Measurements from ENCODE around the gene MSANTD2. TPM values are rescaled to one million over a fixed set of nuclear protein-coding genes. Genes with fewer than 3 reads are reported as not detected.
A peak's percentile ranks its signal among the peaks of the same experiment; 100 is the strongest.

Gene MSANTD2
- total and polyA plus RNA-seq, 9 of the 15 experiments (the other 6 are each of a cell fraction or from before 2014, with no cell fraction given): 1.3 to 9.9 (median 5.3) TPM

- WGBS (ENCODE audit: insufficient coverage, low coverage, missing lambda C conversion rate): 2% methylated on average over 7 of the region's 7 CpGs
- no peak overlapping the region for H3K9ac ChIP-seq (ENCODE audit: insufficient read depth in 1 of 2, low read depth in 2 of 2, low read length in 2 of 2)
- FAIRE-seq (no peak), ATAC-seq (no peak), DNase-seq (ENCODE audit: extremely low read depth in 1 of 4, low spot score in 3 of 4) (peak in 1 of 4 experiments; percentile 46)
- H3K4me1 ChIP-seq (replicated peaks in 1 of 2; ENCODE audit: control insufficient read depth in 2 of 2, insufficient read depth in 2 of 2, low read length in 2 of 2): peaks cover 14 to 17% of the 10 kb centered on the region in 2 experiments; a peak in 4 of 5 replicates
- TF ChIP-seq, protein P1, sequence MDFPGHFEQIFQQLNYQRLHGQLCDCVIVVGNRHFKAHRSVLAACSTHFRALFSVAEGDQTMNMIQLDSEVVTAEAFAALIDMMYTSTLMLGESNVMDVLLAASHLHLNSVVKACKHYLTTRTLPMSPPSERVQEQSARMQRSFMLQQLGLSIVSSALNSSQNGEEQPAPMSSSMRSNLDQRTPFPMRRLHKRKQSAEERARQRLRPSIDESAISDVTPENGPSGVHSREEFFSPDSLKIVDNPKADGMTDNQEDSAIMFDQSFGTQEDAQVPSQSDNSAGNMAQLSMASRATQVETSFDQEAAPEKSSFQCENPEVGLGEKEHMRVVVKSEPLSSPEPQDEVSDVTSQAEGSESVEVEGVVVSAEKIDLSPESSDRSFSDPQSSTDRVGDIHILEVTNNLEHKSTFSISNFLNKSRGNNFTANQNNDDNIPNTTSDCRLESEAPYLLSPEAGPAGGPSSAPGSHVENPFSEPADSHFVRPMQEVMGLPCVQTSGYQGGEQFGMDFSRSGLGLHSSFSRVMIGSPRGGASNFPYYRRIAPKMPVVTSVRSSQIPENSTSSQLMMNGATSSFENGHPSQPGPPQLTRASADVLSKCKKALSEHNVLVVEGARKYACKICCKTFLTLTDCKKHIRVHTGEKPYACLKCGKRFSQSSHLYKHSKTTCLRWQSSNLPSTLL (IDR thresholded peaks at IDR 0.05): no peak
- no peak for TF ChIP-seq GTF2A2 (tag; IDR thresholded peaks at IDR 0.05)
- no peak for TF ChIP-seq PML (IDR thresholded peaks at IDR 0.05; ENCODE audit: low read length)
- no peak for TF ChIP-seq ZNF436 (CRISPR knock-in tag; IDR thresholded peaks at IDR 0.05)
- no peak for TF ChIP-seq RHOXF2B (CRISPR knock-in tag; conservative IDR thresholded peaks at IDR 0.05)
- no peak for TF ChIP-seq ZNF764 (CRISPR knock-in tag; IDR thresholded peaks at IDR 0.05; ENCODE audit: low read depth)
- peak; percentile 76 for TF ChIP-seq RFX1 (IDR thresholded peaks at IDR 0.05)
- TF ChIP-seq ETS2 (tag; IDR thresholded peaks at IDR 0.05; ENCODE audit: borderline replicate concordance, poor library complexity, severe bottlenecking): no peak
- TF ChIP-seq PRDM10 (IDR thresholded peaks at IDR 0.05; ENCODE audit: partially characterized antibody): no peak
- TF ChIP-seq GTF2B (IDR thresholded peaks at IDR 0.05; ENCODE audit: extremely low read depth, insufficient read length): no peak
- TF ChIP-seq FOXK2 (conservative IDR thresholded peaks at IDR 0.05 in 1 of 2, IDR thresholded peaks at IDR 0.05 in 1 of 2; ENCODE audit: low read depth in 2 of 2): no peak
- TF ChIP-seq EGR1 (conservative IDR thresholded peaks at IDR 0.05): peak; percentile 88
- 0 out of 2 replicates have a peak, but pooled peaks cover 8% of the 10 kb centered on the region for H4K20me1 ChIP-seq (replicated peaks; ENCODE audit: control insufficient read depth, insufficient read depth, low read length)
- ChIA-PET POLR2A (no interaction called here), CTCF (ENCODE audit: low intra/inter-chr PET ratio) (no interaction called here)
- H3K4me2 ChIP-seq (ENCODE audit: insufficient read depth, low read length): no peak overlapping the region; the same call in 1 of the 2 replicates
- intact Hi-C loops (cut with micrococcal nuclease): no loop called here
- no TSS peak for BruUV-seq (replicated peaks)
- no peaks in the 10 kb centered on the region for H3K79me2 ChIP-seq (ENCODE audit: control insufficient read depth, insufficient read depth, low read length)
- H3K27ac ChIP-seq (ENCODE audit: extremely low read depth, low read depth, low read length): no peak overlapping the region
- H3K9me1 ChIP-seq (ENCODE audit: control insufficient read depth, insufficient read depth, low read length): no peaks in the 10 kb centered on the region
- in situ Hi-C loops (cut with MboI): no loop called here
- no peaks in the 10 kb centered on the region for H3K36me3 ChIP-seq (ENCODE audit: control insufficient read depth, insufficient read depth, low read length)
- H2AFZ ChIP-seq (ENCODE audit: low read depth, low read length): no peak overlapping the region
- H3K9me3 ChIP-seq (replicated peaks; ENCODE audit: control insufficient read depth, insufficient read depth, low read depth, low read length): no peaks in the 10 kb centered on the region
- no peak overlapping the region for H3K4me3 ChIP-seq
- peaks cover 11 to 39% of the 10 kb centered on the region in 2 experiments; a peak in 4 of 5 replicates for H3K27me3 ChIP-seq (ENCODE audit: control insufficient read depth in 2 of 2, insufficient read depth in 2 of 2, low read length in 2 of 2)
Observed at GRCh38 chr11:124737638-124738305, 62.4 kb downstream of the MSANTD2 start.
